H9 (cell line): Measurements from ENCODE around the gene SYCE1. TPM values are rescaled to one million over a fixed set of nuclear protein-coding genes. Genes with fewer than 3 reads are reported as not detected.
"Not testable (repeated sequence)": the region's sequence is repeated elsewhere in the genome, so short reads cannot be mapped to it uniquely, and the experiment has no call there.

Experiments used
- DNase-seq: peaks from one replicate; pipeline ENCODE4 v3.0.0-alpha.2; 2017
- H2AFZ ChIP-seq: one replicate; pipeline ENCODE4 v1.6.1; 2013; ENCODE audit warnings: mild to moderate bottlenecking, low read length, control low read depth, moderate library complexity
- H2AK5ac ChIP-seq: 2 replicates; pipeline ENCODE4 v1.6.1; 2013; ENCODE audit warnings: low read length, control low read depth, mixed read lengths; ENCODE audit not compliant: insufficient read length
- H2BK120ac ChIP-seq: one replicate; pipeline ENCODE4 v1.6.1; 2013; ENCODE audit warnings: low read depth, mild to moderate bottlenecking, low read length, control low read depth, inconsistent platforms; ENCODE audit not compliant: poor library complexity, severe bottlenecking
- H2BK12ac ChIP-seq: 2 replicates; pipeline ENCODE4 v1.6.1; 2013; ENCODE audit warnings: low read length, control low read depth, mixed read lengths, low read depth; ENCODE audit not compliant: insufficient read length
- H2BK15ac ChIP-seq: 2 replicates; pipeline ENCODE4 v1.6.1; 2013; ENCODE audit warnings: low read depth, low read length, control low read depth
- H2BK20ac ChIP-seq: one replicate; pipeline ENCODE4 v1.6.1; 2013; ENCODE audit warnings: low read depth, mild to moderate bottlenecking, low read length, control low read depth, inconsistent platforms; ENCODE audit not compliant: poor library complexity, severe bottlenecking
- H2BK5ac ChIP-seq: 2 replicates; pipeline ENCODE4 v1.6.1; 2013; ENCODE audit warnings: low read length, control low read depth, mixed read lengths; ENCODE audit not compliant: insufficient read length
- H3K14ac ChIP-seq: 2 replicates; pipeline ENCODE4 v1.6.1; 2013; ENCODE audit warnings: low read length, control low read depth; ENCODE audit not compliant: insufficient read depth
- H3K18ac ChIP-seq: 2 replicates; pipeline ENCODE4 v1.6.1; 2013; ENCODE audit warnings: low read depth, mild to moderate bottlenecking, mixed read lengths, low read length, control low read depth; ENCODE audit not compliant: insufficient read length
- H3K23ac ChIP-seq: 2 replicates; pipeline ENCODE4 v1.6.1; 2013; ENCODE audit warnings: low read length, control low read depth, mixed read lengths, low read depth; ENCODE audit not compliant: insufficient read length
- H3K23me2 ChIP-seq: 2 replicates; pipeline ENCODE4 v1.6.1; 2013; ENCODE audit warnings: low read depth, mild to moderate bottlenecking, mixed read lengths, low read length, control low read depth; ENCODE audit not compliant: insufficient read length, poor library complexity, severe bottlenecking
- H3K27ac ChIP-seq: 2 replicates; pipeline ENCODE4 v1.5.1; 2013; ENCODE audit warnings: low read length, control low read depth, mixed read lengths, low read depth; ENCODE audit not compliant: insufficient read length
- H3K27me3 ChIP-seq: 2 replicates; pipeline ENCODE4 v1.6.1; 2013; ENCODE audit warnings: low read length, control low read depth, inconsistent platforms; ENCODE audit not compliant: insufficient read depth
- H3K4ac ChIP-seq: 2 replicates; pipeline ENCODE4 v1.6.1; 2013; ENCODE audit warnings: low read depth, mild to moderate bottlenecking, control low read depth, inconsistent platforms, low read length, moderate library complexity
- H3K4me1 ChIP-seq: 2 replicates; pipeline ENCODE4 v1.6.1; 2013; ENCODE audit warnings: low read length, control low read depth, inconsistent platforms; ENCODE audit not compliant: insufficient read depth
- H3K4me2 ChIP-seq: 2 replicates; pipeline ENCODE4 v1.6.1; 2013; ENCODE audit warnings: low read length, control low read depth, mixed read lengths; ENCODE audit not compliant: insufficient read length, insufficient read depth
- H3K56ac ChIP-seq: 2 replicates; pipeline ENCODE4 v1.6.1; 2013; ENCODE audit warnings: low read depth, mild to moderate bottlenecking, mixed read lengths, low read length, control low read depth; ENCODE audit not compliant: insufficient read length
- H3K79me1 ChIP-seq: 2 replicates; pipeline ENCODE4 v1.6.1; 2013; ENCODE audit warnings: low read depth, mild to moderate bottlenecking, moderate library complexity, low read length, control low read depth, inconsistent platforms; ENCODE audit not compliant: insufficient read depth, poor library complexity, severe bottlenecking
- H3K79me2 ChIP-seq: 2 replicates; pipeline ENCODE4 v1.6.1; 2013; ENCODE audit warnings: low read length, control low read depth, inconsistent platforms; ENCODE audit not compliant: insufficient read depth
- H3K9ac ChIP-seq: 2 replicates; pipeline ENCODE4 v1.6.1; 2013; ENCODE audit warnings: low read length, control low read depth, mixed read lengths; ENCODE audit not compliant: insufficient read length; ENCODE audit errors: extremely low read depth
- H3K9me3 ChIP-seq: one replicate; pipeline ENCODE4 v1.6.1; 2013; ENCODE audit warnings: low read depth, low read length, inconsistent platforms; ENCODE audit not compliant: control insufficient read depth
- H3T11ph ChIP-seq: one replicate; pipeline ENCODE4 v1.6.1; 2013; ENCODE audit warnings: mild to moderate bottlenecking, low read length, control low read depth, inconsistent platforms
- H4K20me1 ChIP-seq: one replicate; pipeline ENCODE4 v1.6.1; 2013; ENCODE audit not compliant: control insufficient read depth, insufficient read length, insufficient read depth
- H4K5ac ChIP-seq: 2 replicates; pipeline ENCODE4 v1.6.1; 2013; ENCODE audit warnings: low read depth, mild to moderate bottlenecking, mixed read lengths, low read length, control low read depth; ENCODE audit not compliant: insufficient read length
- H4K8ac ChIP-seq: replicated peaks from 2 replicates; pipeline ENCODE4 v1.6.1; 2013; ENCODE audit warnings: low read length, control low read depth, mixed read lengths, low read depth; ENCODE audit not compliant: insufficient read length
- H4K91ac ChIP-seq: 2 replicates; pipeline ENCODE4 v1.6.1; 2013; ENCODE audit warnings: low read depth, mild to moderate bottlenecking, moderate library complexity, mixed read lengths, low read length, control low read depth; ENCODE audit not compliant: insufficient read length
- H3K27ac Mint-ChIP-seq, 3 experiments: 2 replicates in 2 of 3; 3 replicates in 1 of 3; pipeline ENCODE4 v1.8.0; 2020 to 2021; ENCODE audit warnings: mixed read lengths in 3 of 3, mild to moderate bottlenecking in 1 of 3, moderate library complexity in 1 of 3
- H3K27me3 Mint-ChIP-seq: 2 replicates; pipeline ENCODE4 v1.8.0; 2021; ENCODE audit warnings: low read depth, mild to moderate bottlenecking, moderate library complexity, mixed read lengths
- H3K36me3 Mint-ChIP-seq, 3 experiments: 2 replicates in 2 of 3; 3 replicates in 1 of 3; pipeline ENCODE4 v1.8.0; 2020 to 2021; ENCODE audit warnings: low read depth in 3 of 3, mixed read lengths in 3 of 3; ENCODE audit not compliant: insufficient read depth in 1 of 3
- H3K4me1 Mint-ChIP-seq, 2 experiments: 2 replicates each; pipeline ENCODE4 v1.8.0; 2020; ENCODE audit warnings: mixed read lengths in 2 of 2
- H3K4me3 Mint-ChIP-seq, 2 experiments: 2 replicates in 1 of 2; 3 replicates in 1 of 2; pipeline ENCODE4 v1.8.0; 2020 to 2021; ENCODE audit warnings: mild to moderate bottlenecking in 2 of 2, mixed read lengths in 2 of 2, moderate library complexity in 1 of 2
- H3K9me3 Mint-ChIP-seq, 2 experiments: 2 replicates in 1 of 2; 3 replicates in 1 of 2; pipeline ENCODE4 v1.8.0; 2020; ENCODE audit warnings: mild to moderate bottlenecking in 2 of 2, mixed read lengths in 2 of 2, moderate library complexity in 1 of 2
- WGBS: extraction: QIAGEN DNeasy Blood & Tissue Kit; methylation state at CpG from one replicate; pipeline ENCODE4 v1.1.7; 2013; ENCODE audit warnings: missing lambda C conversion rate, low lambda C conversion rate, mixed read lengths; ENCODE audit not compliant: insufficient read length; ENCODE audit errors: extremely low coverage; 5-methylcytosine and 5-hydroxymethylcytosine counted together
- total RNA-seq: library from RNA; stranded (reverse); gene quantifications from 2 replicates; pipeline ENCODE4 v1.2.1, GENCODE V29; 2021
- TF ChIP-seq, protein P1 (sequence below): fragments of 200-600 bp; sonication (generic); conservative IDR thresholded peaks from 3 replicates; pipeline ENCODE4 v1.8.0; 2021; ENCODE audit warnings: antibody characterized with exemption, mild to moderate bottlenecking

The SYCE1 gene
- total RNA-seq, 1 experiment from 2014 or later: not detected

DNA sequence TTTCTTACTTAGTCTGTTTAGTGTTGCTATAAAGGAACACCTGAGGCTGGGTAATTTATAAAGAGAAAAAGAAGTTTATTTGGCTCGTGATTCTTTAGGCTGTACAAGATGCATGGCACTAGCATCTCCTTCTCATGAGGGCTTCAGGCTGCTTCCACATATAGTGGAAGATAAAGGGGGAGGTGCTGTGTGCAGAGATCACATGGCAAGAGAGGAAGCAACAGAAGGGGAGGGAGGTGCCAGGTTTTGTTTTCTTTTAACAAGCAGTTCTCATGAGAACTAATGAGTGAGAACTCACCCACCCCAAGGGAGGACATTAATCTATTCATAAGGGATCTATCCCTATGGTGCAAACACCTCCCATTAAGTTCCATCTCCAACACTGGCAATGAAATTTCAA, 20.9 kb downstream of the SYCE1 start:
- Histone ChIP-seq H4K8ac (no peak overlapping the region), H2AFZ (no peak overlapping the region), H2BK20ac (no peak overlapping the region), H2BK12ac (no peak overlapping the region), H3K9ac (no peak overlapping the region), H2BK120ac (no peak overlapping the region), H3T11ph (no peak overlapping the region), H3K27ac (no peak overlapping the region), H4K5ac (no peak overlapping the region), H3K79me1 (no peaks in the 10 kb centered on the region), H3K4ac (no peak overlapping the region), H3K9me3 (peaks cover 57% of the 10 kb centered on the region), H3K56ac (no peak overlapping the region), H3K23me2 (no peaks in the 10 kb centered on the region), H3K4me1 (no peaks in the 10 kb centered on the region), H2BK15ac (no peak overlapping the region), H3K23ac (no peak overlapping the region), H2BK5ac (no peak overlapping the region), H3K4me2 (no peak overlapping the region), H4K91ac (no peak overlapping the region), H3K27me3 (no peaks in the 10 kb centered on the region), H2AK5ac (no peak overlapping the region), H3K14ac (no peak overlapping the region), H4K20me1 (no peaks in the 10 kb centered on the region), H3K18ac (no peak overlapping the region), H3K79me2 (no peaks in the 10 kb centered on the region)
- Mint-ChIP-seq H3K27ac (no peak overlapping the region), H3K4me1 (no peaks in the 10 kb centered on the region), H3K36me3 (peaks cover 0 to 28% (median 5%) of the 10 kb centered on the region in 3 experiments; a peak in 6 of 7 replicates), H3K27me3 (no peaks in the 10 kb centered on the region; the same call in 1 of the 2 replicates), H3K4me3 (no peak overlapping the region), H3K9me3 (peaks cover 92 to 96% of the 10 kb centered on the region in 2 experiments)
- WGBS: no CpG with 5 or more reads among the region's 1 CpG
- no peak for DNase-seq
- TF ChIP-seq, protein P1, sequence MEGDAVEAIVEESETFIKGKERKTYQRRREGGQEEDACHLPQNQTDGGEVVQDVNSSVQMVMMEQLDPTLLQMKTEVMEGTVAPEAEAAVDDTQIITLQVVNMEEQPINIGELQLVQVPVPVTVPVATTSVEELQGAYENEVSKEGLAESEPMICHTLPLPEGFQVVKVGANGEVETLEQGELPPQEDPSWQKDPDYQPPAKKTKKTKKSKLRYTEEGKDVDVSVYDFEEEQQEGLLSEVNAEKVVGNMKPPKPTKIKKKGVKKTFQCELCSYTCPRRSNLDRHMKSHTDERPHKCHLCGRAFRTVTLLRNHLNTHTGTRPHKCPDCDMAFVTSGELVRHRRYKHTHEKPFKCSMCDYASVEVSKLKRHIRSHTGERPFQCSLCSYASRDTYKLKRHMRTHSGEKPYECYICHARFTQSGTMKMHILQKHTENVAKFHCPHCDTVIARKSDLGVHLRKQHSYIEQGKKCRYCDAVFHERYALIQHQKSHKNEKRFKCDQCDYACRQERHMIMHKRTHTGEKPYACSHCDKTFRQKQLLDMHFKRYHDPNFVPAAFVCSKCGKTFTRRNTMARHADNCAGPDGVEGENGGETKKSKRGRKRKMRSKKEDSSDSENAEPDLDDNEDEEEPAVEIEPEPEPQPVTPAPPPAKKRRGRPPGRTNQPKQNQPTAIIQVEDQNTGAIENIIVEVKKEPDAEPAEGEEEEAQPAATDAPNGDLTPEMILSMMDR: no peak

DNA sequence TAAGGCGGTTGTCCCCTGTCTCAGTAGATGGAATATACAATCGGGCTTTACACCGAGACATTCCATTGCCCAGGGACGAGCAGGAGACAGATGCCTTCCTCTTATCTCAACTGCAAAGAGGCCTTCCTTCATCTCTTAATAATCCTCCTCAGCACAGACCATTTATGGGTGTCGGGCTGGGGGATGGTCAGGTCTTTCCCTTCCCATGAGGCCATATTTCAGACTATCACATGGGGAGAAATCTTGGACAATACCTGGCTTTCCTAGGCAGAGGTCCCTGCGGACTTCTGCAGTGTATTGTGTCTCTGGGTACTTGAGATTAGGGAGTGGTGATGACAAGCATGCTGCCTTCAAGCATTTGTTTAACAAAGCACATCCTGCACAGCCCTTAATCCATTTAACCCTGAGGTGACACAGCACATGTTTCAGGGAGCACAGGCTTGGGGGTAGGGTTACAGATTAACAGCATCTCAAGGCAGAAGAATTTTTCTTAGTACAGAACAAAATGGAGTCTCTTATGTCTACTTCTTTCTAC, 23.9 kb downstream of the SYCE1 start:
- not testable (repeated sequence) for H3K4me2 ChIP-seq, H3K23ac ChIP-seq, H3K4me1 ChIP-seq, H3K4me1 Mint-ChIP-seq, H2BK20ac ChIP-seq, H2BK120ac ChIP-seq, H3K27ac ChIP-seq, H3K9ac ChIP-seq, H3K27me3 Mint-ChIP-seq, H4K5ac ChIP-seq, H4K8ac ChIP-seq, H3K56ac ChIP-seq, H2BK12ac ChIP-seq, H3K23me2 ChIP-seq, H3T11ph ChIP-seq, H3K18ac ChIP-seq, H2BK5ac ChIP-seq, H3K27ac Mint-ChIP-seq, H2AK5ac ChIP-seq, H2AFZ ChIP-seq, DNase-seq, H4K20me1 ChIP-seq, H3K4ac ChIP-seq, H3K27me3 ChIP-seq, H4K91ac ChIP-seq, H3K4me3 Mint-ChIP-seq, H3K14ac ChIP-seq, H3K79me2 ChIP-seq, H3K79me1 ChIP-seq, H2BK15ac ChIP-seq
- peaks cover 74% of the 10 kb centered on the region for H3K9me3 ChIP-seq
- no CpG with 5 or more reads among the region's 6 CpGs for WGBS
- Mint-ChIP-seq H3K9me3 (peaks cover 87 to 93% of the 10 kb centered on the region in 2 experiments), H3K36me3 (peaks cover 0 to 25% (median 14%) of the 10 kb centered on the region in 3 experiments; a peak in 6 of 7 replicates)
